Skeletal muscle cell (primary cell): ENCODE results near the gene GNGT1.

Experiments used
- DNase-seq: peaks from one replicate; pipeline ENCODE4 v3.0.0-alpha.2; 2010; ENCODE audit warnings: low read depth
- H3K4me3 ChIP-seq: 2 replicates; pipeline ENCODE4 v1.5.1; 2011; ENCODE audit warnings: low read depth, mild to moderate bottlenecking, control low read depth, low read length, moderate library complexity

Gene GNGT1

GRCh38 chr7:93933156-93933555, 26.8 kb downstream of the GNGT1 start:
- no peak overlapping the region for H3K4me3 ChIP-seq
- DNase-seq = no peak

GRCh38 chr7:93935102-93935501, 28.7 kb downstream of the GNGT1 start:
- DNase-seq = no peak
- H3K4me3 ChIP-seq = no peak overlapping the region

DNA sequence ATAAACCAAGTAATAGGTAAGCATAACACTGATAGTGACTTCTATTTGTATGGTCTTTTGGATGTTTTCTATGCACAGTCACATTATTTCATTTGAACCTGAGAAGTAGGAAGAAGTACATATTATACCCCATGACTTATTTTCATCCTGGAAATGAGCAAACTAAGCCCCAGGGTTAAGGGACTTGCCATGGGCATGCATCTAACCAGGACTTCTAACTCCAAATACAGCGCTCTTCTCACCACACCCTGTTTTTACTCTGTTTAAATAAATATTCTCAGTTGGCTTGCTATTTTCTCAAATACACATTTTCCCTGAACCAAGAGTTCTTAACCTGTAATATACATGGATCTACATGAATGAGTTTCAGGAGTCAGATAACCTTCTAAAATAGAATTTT, 31.5 kb downstream of the GNGT1 start:
- no peak overlapping the region for H3K4me3 ChIP-seq
- DNase-seq = no peak

DNA sequence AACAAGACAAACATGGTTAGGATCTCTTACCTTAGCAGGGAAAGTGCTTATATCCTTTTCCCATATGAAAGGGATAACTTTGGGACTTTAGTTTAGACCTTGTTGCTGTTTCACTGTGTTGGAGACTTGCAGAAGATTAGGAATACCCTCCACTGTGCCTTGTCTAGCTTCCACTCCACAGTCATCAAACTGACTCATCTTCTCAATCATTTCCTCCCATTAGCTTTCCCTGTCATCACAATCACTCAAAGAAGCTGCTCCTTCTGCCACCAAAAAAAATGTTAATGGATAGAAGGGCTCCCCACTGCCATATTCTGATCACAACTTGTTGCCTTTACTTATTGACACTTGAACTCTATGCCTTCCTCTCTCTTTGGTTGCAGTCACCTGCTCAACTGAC, 31.9 kb downstream of the GNGT1 start:
- DNase-seq = no peak
- no peak overlapping the region for H3K4me3 ChIP-seq

DNA sequence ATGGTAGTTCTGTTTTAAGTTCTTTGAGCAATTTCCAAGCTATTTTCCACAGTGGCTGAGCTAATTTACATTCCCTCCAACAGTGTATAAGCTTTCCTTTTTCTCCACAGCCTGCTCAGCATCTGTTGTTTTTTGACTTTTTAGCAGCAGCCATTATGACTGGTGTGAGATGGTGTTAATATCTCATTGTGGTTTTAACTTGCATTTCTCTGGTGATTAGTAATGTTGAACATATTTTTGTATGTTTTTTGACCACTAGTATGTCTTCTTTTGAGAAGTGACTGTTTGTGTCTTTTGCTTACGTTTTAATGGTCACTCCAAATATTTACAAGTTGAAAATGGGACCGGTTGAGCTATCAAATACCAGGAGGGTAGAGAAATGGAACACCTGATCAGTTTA, 35.6 kb downstream of the GNGT1 start:
- no peak overlapping the region for H3K4me3 ChIP-seq
- no peak for DNase-seq

- no peak overlapping the region for H3K4me3 ChIP-seq
- DNase-seq = no peak
These were observed 37.6 kb downstream of the GNGT1 start for GRCh38 chr7:93943816-93944540.

GRCh38 chr7:93944673-93945072, 38.3 kb downstream of the GNGT1 start:
- DNase-seq = no peak
- no peak overlapping the region for H3K4me3 ChIP-seq

- DNase-seq = no peak
- H3K4me3 ChIP-seq = no peak overlapping the region
These were observed 38.7 kb downstream of the GNGT1 start for GRCh38 chr7:93945083-93945482.

GRCh38 chr7:93945756-93946535, 39.6 kb downstream of the GNGT1 start:
- DNase-seq = no peak
- H3K4me3 ChIP-seq = no peak overlapping the region

DNA sequence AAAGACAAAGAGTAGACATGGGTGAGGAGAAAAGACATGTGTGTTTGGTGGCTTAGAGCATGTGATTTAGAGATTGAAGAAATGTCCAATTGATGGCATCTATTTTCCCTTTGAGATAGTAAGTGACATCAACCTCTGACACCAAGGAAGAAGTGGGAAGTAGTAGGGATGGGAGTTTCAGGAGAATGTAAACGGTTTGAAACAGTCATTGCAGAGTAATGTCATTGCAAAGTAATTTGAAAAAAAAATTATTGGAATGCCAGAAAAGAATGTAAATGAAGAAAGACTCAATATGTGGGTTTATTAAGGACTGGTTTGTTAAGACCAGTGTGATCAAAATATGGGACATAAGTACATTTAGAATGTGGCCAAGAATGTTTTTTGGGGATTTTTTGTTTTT, 41.7 kb downstream of the GNGT1 start:
- DNase-seq = no peak
- no peak overlapping the region for H3K4me3 ChIP-seq

DNA sequence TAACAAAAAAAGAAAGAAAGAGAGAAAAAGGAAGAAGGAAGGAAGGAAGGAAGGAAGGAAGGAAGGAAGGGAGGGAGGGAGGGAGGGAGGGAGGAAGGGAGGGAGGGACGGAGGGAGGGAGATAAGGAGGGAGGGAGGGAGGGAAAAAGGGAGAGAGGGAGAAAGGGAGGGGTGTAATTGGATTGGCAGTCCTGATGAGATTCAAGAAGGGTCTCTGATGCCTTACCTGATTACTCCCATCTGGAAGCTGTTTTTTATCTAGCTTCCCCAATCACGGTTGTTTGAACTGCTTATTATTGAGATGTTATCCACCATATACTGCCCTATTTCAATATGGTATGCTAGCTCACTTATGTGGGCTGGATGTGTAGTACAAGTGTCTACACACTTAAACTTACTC, 42.5 kb downstream of the GNGT1 start:
- H3K4me3 ChIP-seq = no peak overlapping the region
- DNase-seq = no peak

DNA sequence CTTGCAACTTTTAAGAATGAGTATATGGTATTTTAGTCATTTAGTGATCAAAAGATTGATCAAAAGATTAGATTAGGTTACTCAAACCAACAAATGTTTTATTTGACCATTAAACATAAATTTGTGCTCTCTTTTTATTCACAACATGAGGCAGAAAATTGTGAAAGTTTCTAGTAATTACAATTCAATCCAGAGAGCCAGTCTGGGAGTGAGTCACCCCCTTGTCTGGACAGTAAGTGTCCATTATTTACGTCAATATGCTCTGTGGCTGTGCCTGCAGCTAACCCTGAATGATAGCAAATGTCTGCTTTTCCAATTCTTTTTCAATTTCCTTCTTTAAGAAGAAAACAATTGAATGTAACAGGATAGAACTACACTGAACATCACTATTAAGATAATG, 43.1 kb downstream of the GNGT1 start:
- DNase-seq = peak; percentile 58
- H3K4me3 ChIP-seq = no peak overlapping the region

DNA sequence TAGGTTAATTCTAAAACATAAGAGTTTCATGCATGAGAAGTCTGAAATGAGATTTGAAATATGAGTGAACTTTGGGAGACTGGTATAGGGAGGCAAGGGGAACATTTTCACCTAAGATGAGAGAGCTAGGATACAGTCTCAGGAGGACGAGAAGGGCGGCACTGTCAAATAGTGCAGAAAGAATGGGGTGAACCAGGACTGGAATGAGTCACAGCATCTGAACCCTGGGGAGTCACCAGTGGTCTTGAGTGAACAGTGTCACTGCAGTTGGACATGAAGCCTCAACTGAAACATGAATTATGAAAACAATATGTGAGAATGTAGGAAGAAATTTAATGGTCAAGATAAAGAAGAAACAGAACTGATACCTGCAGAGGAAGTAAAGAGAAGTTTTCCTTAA, 48.9 kb downstream of the GNGT1 start:
- no peak overlapping the region for H3K4me3 ChIP-seq
- no peak for DNase-seq

GRCh38 chr7:93957767-93958166, 51.4 kb downstream of the GNGT1 start:
- no peak for DNase-seq
- no peak overlapping the region for H3K4me3 ChIP-seq

GRCh38 chr7:93958216-93958615, 51.8 kb downstream of the GNGT1 start:
- H3K4me3 ChIP-seq = no peak overlapping the region
- DNase-seq = no peak

DNA sequence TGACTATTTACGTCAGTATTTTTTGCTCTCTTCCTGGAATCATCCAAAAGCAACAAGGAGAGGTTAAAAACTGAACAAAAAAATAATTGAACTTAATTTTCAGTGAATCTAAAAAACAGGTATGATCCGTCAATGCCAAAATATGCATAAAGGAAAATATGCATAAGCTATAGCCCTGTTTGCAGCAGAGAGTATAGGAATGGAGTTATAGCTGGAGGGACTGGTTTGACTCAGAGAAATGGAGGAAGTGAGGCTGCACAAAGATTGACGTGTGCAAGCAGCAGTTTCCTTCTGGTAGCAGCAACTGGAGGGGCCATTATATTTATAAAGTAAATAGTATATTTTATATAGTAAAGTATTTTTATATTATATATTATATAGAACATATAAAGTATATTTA, 52.3 kb downstream of the GNGT1 start:
- H3K4me3 ChIP-seq = no peak overlapping the region
- no peak for DNase-seq
